ENCODE data around the gene ATP6V0A4.

- no peak for TF ChIP-seq CTCF (IDR thresholded peaks at IDR 0.05)
- TF ChIP-seq POLR2A (IDR thresholded peaks at IDR 0.05) = no peak
These were observed 45.4 kb downstream of the ATP6V0A4 start for GRCh38 chr7:138752518-138753149.
